MG63 (cell line): Measurements from ENCODE around the gene FRMPD1. TPM values are rescaled to one million over a fixed set of nuclear protein-coding genes. Genes with fewer than 3 reads are reported as not detected.
A peak's percentile ranks its signal among the peaks of the same experiment; 100 is the strongest.

ENCODE experiments used
- DNase-seq: peaks from one replicate; pipeline ENCODE4 v3.0.0-alpha.2; 2020
- H3K27me3 ChIP-seq: fragments of 250-450 bp; sonication (Bioruptor Pico); 2 replicates; pipeline ENCODE4 v1.5.1; 2020; ENCODE audit warnings: mild to moderate bottlenecking, moderate library complexity
- H3K36me3 ChIP-seq: fragments of 250-450 bp; sonication (Bioruptor Pico); 2 replicates; pipeline ENCODE4 v1.5.1; 2020; ENCODE audit warnings: mild to moderate bottlenecking, moderate library complexity
- H3K4me3 ChIP-seq: fragments of 250-450 bp; sonication (Bioruptor Pico); 2 replicates; pipeline ENCODE4 v1.5.1; 2020; ENCODE audit warnings: mild to moderate bottlenecking, moderate library complexity
- H3K9me3 ChIP-seq: fragments of 250-450 bp; sonication (Bioruptor Pico); 2 replicates; pipeline ENCODE4 v1.5.1; 2020; ENCODE audit warnings: mild to moderate bottlenecking, moderate library complexity
- total RNA-seq: library from RNA; depleted of rRNA; stranded (reverse); fragments of >200 nt; shearing (Covaris generic); gene quantifications from 2 replicates; pipeline ENCODE4 v1.2.3, GENCODE V29; 2014; ENCODE audit warnings: low replicate concordance

FRMPD1 gene
- total RNA-seq, 1 experiment from 2014 or later = not detected

- Histone ChIP-seq H3K36me3 (no peaks in the 10 kb centered on the region), H3K27me3 (peaks cover 20% of the 10 kb centered on the region), H3K4me3 (no peak overlapping the region), H3K9me3 (no peaks in the 10 kb centered on the region)
- no peak for DNase-seq
Measured at GRCh38 chr9:37653385-37653784, 2.6 kb downstream of the FRMPD1 start.

GRCh38 chr9:37656936-37657335 lies 6.2 kb downstream of the FRMPD1 start:
- no peak overlapping the region for H3K4me3 ChIP-seq
- H3K27me3 ChIP-seq = peaks cover 9% of the 10 kb centered on the region
- DNase-seq = no peak
- H3K9me3 ChIP-seq = no peaks in the 10 kb centered on the region
- no peaks in the 10 kb centered on the region for H3K36me3 ChIP-seq

DNA sequence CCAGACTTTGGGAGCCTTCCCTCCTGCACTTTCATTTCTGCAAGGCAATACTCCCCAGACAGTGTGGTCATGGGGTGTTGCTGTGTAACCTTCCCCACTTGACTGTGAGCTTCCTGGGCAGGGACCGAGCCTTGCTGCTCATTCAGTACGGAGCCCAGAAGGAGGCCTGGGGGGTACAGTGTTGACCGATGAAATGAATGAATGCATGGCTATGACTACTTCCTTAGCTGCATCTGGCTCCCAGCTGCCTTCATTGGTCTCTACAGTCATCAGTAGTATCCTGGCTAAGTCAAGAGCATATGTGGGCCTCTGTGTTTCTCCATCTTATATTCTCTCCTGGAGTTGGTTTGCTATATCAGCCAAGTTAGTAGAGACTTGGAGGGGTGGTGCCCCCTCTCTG lies 9.9 kb downstream of the FRMPD1 start:
- Histone ChIP-seq H3K36me3 (no peaks in the 10 kb centered on the region), H3K9me3 (no peaks in the 10 kb centered on the region), H3K4me3 (no peak overlapping the region), H3K27me3 (peaks cover 8% of the 10 kb centered on the region)
- DNase-seq = no peak

GRCh38 chr9:37663926-37664325 lies 13.2 kb downstream of the FRMPD1 start:
- Histone ChIP-seq H3K4me3 (no peak overlapping the region), H3K36me3 (no peaks in the 10 kb centered on the region), H3K9me3 (no peaks in the 10 kb centered on the region), H3K27me3 (peaks cover 8% of the 10 kb centered on the region)
- no peak for DNase-seq

DNA sequence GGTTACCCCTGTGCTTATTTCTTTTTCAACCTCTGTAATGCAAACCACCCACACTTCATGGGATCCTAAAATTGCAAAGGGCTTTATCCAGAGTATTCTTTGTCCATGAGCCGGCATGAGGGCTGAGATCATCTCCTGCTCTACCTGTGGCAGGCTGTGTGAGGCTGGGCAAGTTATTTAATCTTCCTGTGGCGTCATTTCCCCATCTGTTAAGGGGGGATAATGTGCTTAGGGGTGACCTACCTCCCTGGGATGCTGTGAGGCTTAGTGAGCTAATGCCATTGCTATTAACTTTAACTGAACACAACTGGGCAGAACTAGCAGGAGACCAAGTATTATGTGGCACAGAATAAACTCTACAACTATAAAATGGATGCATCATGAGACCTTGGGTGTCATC lies 17.0 kb downstream of the FRMPD1 start:
- Histone ChIP-seq H3K9me3 (no peaks in the 10 kb centered on the region), H3K36me3 (no peaks in the 10 kb centered on the region), H3K27me3 (peaks cover 8% of the 10 kb centered on the region), H3K4me3 (no peak overlapping the region)
- DNase-seq = no peak

DNA sequence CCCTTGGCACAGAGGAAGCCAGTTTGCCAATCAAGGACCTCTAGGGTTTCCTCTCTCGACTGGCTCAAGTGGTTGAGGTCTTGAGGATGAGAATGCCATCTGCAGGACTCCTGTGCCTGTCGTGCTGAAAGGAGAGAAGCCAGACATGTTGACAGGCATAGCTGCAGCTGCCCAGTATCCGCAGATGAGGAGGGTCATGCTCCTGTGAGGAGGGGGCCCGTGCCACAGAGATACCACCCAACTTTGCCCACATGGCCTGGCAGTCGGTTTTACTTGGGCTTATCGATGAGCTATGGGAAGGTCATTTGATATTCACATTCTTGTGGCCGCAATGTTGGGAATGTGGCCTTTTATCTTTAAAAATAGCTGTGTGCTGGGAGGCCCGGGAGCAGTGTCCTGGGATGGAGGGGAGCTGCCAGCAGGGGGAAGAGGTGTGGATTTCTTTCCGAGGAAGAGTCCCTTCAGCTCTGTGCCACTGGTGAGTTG lies 17.4 kb downstream of the FRMPD1 start:
- Histone ChIP-seq H3K27me3 (peaks cover 8% of the 10 kb centered on the region), H3K9me3 (no peaks in the 10 kb centered on the region), H3K4me3 (no peak overlapping the region), H3K36me3 (no peaks in the 10 kb centered on the region)
- DNase-seq = no peak

DNA sequence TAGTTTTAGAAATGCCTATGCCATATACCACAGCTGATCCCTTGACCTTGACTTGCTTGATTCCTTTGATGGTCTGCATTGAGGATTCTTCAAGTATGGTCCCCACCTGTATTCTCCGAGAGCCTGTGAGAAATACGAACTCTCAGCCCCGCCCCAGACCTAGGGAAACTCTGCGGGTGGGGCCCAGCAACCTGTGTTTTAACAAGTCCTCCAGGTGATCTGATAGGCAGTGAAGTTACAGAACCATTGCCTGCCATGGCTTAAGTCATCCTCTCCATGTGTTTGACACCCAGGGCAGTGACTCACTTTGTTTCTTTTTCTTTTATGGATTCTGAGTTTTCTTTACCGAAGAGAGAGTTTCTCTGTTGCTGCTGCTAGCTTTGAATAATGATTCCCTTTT lies 18.5 kb downstream of the FRMPD1 start:
- no peaks in the 10 kb centered on the region for H3K36me3 ChIP-seq
- DNase-seq = no peak
- no peak overlapping the region for H3K4me3 ChIP-seq
- no peaks in the 10 kb centered on the region for H3K9me3 ChIP-seq
- H3K27me3 ChIP-seq = peaks cover 8% of the 10 kb centered on the region

GRCh38 chr9:37675661-37676060 lies 24.9 kb downstream of the FRMPD1 start:
- no peak for DNase-seq
- no peaks in the 10 kb centered on the region for H3K27me3 ChIP-seq
- H3K36me3 ChIP-seq = no peaks in the 10 kb centered on the region
- no peaks in the 10 kb centered on the region for H3K9me3 ChIP-seq
- no peak overlapping the region for H3K4me3 ChIP-seq

GRCh38 chr9:37676411-37676830 lies 25.7 kb downstream of the FRMPD1 start:
- H3K9me3 ChIP-seq = no peaks in the 10 kb centered on the region
- H3K27me3 ChIP-seq = no peaks in the 10 kb centered on the region
- DNase-seq = peak; percentile 20
- no peaks in the 10 kb centered on the region for H3K36me3 ChIP-seq
- no peak overlapping the region for H3K4me3 ChIP-seq

DNA sequence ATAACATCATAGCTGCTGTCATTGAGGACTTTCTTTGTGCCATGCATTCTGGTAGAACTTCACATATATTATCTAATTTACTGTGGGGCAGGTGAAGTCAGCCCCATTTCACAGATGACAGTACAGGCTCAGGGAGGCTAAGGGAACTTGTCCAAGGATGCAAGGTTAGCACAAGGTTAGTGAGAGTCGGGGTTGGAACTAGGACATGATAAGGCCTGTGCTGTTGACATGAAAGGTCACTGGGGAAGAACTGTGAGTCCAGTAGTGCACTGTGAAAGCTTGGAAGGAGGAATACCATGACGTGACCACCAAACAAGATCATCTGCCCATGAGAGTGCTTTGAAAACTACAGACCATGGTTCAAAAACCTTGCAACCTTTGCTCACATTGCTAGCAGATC lies 26.7 kb downstream of the FRMPD1 start:
- H3K36me3 ChIP-seq = no peaks in the 10 kb centered on the region
- H3K4me3 ChIP-seq = no peak overlapping the region
- no peaks in the 10 kb centered on the region for H3K9me3 ChIP-seq
- no peak for DNase-seq
- H3K27me3 ChIP-seq = no peaks in the 10 kb centered on the region

DNA sequence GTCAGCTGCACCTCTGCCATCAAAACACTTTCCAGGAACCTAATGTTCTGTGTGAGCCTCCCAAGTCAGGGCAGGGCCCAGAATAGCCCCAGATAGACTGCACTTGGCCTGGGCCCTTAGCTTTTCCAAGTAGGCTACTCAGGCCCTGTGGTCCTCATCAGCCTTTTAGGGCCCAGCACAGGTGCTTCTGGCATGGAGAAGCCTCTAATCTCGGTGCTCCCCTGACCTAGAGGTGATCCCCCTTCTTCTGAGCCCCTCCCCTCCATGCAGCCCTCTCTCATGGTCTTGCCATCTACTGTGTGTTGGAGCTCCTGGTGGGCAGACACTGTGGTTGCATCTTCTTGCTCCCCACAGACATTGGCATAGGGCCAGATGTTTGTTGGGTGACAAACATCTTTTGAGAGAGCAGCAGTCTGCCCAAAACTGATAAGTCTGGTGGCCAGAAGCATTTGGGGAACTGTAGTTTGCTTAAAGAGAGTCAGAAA lies 28.1 kb downstream of the FRMPD1 start:
- no peak for DNase-seq
- Histone ChIP-seq H3K9me3 (no peaks in the 10 kb centered on the region), H3K27me3 (no peaks in the 10 kb centered on the region), H3K4me3 (no peak overlapping the region), H3K36me3 (no peaks in the 10 kb centered on the region)

- Histone ChIP-seq H3K9me3 (no peaks in the 10 kb centered on the region), H3K27me3 (no peaks in the 10 kb centered on the region), H3K4me3 (no peak overlapping the region), H3K36me3 (no peaks in the 10 kb centered on the region)
- DNase-seq = no peak
Measured at GRCh38 chr9:37679649-37680402, 29.1 kb downstream of the FRMPD1 start.

DNA sequence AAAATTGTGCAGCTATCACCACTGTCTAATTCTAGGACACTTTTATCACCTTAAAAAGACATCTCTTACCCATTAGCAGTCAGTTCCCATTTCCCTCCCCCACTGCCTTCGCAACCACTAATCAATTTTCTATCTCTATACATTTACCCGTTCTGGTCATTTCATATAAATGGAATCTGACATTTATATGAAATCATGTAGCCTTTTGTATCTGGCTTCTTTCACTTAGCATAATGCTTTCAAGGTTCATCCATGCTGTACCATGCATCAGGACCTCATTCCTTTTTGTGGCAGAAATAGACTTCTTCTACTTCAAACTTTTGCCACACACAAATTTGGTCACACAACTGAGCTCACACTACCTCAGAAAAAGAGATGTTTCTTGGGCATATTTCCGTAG lies 32.2 kb downstream of the FRMPD1 start:
- H3K27me3 ChIP-seq = peaks cover 11% of the 10 kb centered on the region; the same call in 1 of the 2 replicates
- no peaks in the 10 kb centered on the region for H3K9me3 ChIP-seq
- H3K4me3 ChIP-seq = no peak overlapping the region
- no peaks in the 10 kb centered on the region for H3K36me3 ChIP-seq
- no peak for DNase-seq

DNA sequence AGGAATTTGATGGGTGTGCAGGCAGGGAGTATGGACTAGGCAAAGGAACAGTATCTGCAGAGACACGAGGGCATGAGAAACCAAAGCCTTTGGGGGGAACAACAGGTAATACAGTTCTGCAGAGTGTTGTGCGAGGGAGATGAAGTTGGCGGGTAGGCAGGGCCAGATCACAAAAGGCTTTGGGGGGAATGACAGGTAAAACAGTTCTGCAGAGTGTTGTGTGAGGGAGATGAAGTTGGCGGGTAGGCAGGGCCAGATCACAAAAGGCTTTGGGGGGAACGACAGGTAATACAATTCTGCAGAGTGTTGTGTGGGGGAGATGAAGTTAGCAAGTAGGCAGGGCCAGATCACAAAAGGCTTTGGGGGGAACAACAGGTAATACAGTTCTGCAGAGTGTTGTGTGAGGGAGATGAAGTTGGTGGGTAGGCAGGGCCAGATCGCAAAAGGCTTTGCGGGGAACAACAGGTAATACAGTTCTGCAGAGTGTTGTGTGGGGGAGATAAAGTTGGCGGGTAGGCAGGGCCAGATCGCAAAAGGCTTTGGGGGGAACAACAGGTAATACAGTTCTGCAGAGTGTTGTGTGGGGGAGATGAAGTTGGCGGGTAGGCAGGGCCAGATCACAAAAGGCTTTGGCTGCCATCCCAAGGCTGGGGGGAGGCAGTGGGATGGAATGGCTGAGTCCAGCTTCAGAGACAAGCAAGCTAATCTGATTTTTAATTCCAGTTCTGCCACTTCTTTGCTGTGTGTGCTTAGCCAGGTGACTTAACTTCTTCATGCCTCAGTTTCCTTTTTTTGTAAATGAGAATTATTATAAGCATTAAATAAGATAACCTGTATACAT lies 33.0 kb downstream of the FRMPD1 start:
- no peaks in the 10 kb centered on the region for H3K9me3 ChIP-seq
- H3K27me3 ChIP-seq = peaks cover 14% of the 10 kb centered on the region; the same call in 1 of the 2 replicates
- DNase-seq = no peak
- H3K4me3 ChIP-seq = no peak overlapping the region
- H3K36me3 ChIP-seq = no peaks in the 10 kb centered on the region

- Histone ChIP-seq H3K27me3 (peaks cover 35% of the 10 kb centered on the region), H3K36me3 (no peaks in the 10 kb centered on the region), H3K9me3 (no peaks in the 10 kb centered on the region), H3K4me3 (no peak overlapping the region)
- no peak for DNase-seq
Measured at GRCh38 chr9:37692622-37693221, 42.0 kb downstream of the FRMPD1 start.

- Histone ChIP-seq H3K4me3 (no peak overlapping the region), H3K36me3 (no peaks in the 10 kb centered on the region), H3K9me3 (no peaks in the 10 kb centered on the region), H3K27me3 (peaks cover 34% of the 10 kb centered on the region)
- DNase-seq = no peak
Measured at GRCh38 chr9:37693260-37693659, 42.5 kb downstream of the FRMPD1 start.

- Histone ChIP-seq H3K36me3 (no peaks in the 10 kb centered on the region), H3K9me3 (no peaks in the 10 kb centered on the region), H3K27me3 (peaks cover 26% of the 10 kb centered on the region), H3K4me3 (no peak overlapping the region)
- no peak for DNase-seq
Measured at GRCh38 chr9:37694355-37694754, 43.6 kb downstream of the FRMPD1 start.
